ENCODE results near the gene SORCS1. TPM values are rescaled to one million over a fixed set of nuclear protein-coding genes. Genes with fewer than 3 reads are reported as not detected.

SORCS1 gene
- total RNA-seq, 1 donor from 2014 or later = 11.1 TPM

DNA sequence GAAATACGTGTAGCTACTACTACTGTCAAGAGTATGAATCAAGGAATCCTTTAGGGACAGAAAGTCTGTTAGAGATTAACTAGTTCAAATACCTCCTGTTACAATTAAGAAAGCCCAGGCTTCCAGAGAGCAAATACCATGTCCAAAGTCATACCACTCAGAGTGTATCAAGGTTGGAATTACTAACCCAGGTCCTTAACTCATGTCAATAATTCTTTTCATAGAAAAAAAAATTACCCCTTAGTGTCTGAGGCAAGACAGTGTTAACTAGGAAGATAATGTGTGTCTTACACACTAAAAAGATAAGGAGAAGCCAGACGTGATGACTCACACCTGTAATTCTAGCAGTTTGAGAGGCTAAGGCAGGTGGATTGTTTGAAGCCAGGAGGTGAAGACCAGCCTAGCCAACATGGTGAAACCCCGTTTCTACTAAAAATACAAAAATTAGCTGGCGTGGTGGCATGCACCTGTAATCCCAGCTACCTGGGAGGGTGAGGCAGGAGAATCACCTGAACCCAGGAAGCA is 423.4 kb downstream of the SORCS1 start:
- no peaks in the 10 kb centered on the region for H3K9me3 ChIP-seq (ENCODE audit: low read depth)
- H3K4me1 ChIP-seq = no peaks in the 10 kb centered on the region
- Mint-ChIP-seq H3K36me3 (no peaks in the 10 kb centered on the region), H3K4me3 (no peak overlapping the region), H3K4me1 (no peaks in the 10 kb centered on the region), H3K27me3 (ENCODE audit: insufficient read depth, low read depth) (no peaks in the 10 kb centered on the region), H3K27ac (no peak overlapping the region), H3K9me3 (no peaks in the 10 kb centered on the region)
- no peak for DNase-seq (ENCODE audit: low spot score)
- H2AFZ ChIP-seq (replicated peaks) = no peak overlapping the region
- no peaks in the 10 kb centered on the region for H3F3A ChIP-seq (ENCODE audit: low read depth)
- H3K79me2 ChIP-seq (ENCODE audit: low read depth) = no peaks in the 10 kb centered on the region
- no peaks in the 10 kb centered on the region for H3K27me3 ChIP-seq
- no peak overlapping the region for H3K9ac ChIP-seq
- no peak overlapping the region for H3K27ac ChIP-seq
- H4K20me1 ChIP-seq (ENCODE audit: low read depth) = no peaks in the 10 kb centered on the region
- H3K4me2 ChIP-seq = no peak overlapping the region
- H3K36me3 ChIP-seq = no peaks in the 10 kb centered on the region
- no peak overlapping the region for H3K4me3 ChIP-seq
- TF ChIP-seq, protein P1, sequence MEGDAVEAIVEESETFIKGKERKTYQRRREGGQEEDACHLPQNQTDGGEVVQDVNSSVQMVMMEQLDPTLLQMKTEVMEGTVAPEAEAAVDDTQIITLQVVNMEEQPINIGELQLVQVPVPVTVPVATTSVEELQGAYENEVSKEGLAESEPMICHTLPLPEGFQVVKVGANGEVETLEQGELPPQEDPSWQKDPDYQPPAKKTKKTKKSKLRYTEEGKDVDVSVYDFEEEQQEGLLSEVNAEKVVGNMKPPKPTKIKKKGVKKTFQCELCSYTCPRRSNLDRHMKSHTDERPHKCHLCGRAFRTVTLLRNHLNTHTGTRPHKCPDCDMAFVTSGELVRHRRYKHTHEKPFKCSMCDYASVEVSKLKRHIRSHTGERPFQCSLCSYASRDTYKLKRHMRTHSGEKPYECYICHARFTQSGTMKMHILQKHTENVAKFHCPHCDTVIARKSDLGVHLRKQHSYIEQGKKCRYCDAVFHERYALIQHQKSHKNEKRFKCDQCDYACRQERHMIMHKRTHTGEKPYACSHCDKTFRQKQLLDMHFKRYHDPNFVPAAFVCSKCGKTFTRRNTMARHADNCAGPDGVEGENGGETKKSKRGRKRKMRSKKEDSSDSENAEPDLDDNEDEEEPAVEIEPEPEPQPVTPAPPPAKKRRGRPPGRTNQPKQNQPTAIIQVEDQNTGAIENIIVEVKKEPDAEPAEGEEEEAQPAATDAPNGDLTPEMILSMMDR (IDR thresholded peaks at IDR 0.05) = no peak
- TF ChIP-seq EZH2 (IDR thresholded peaks at IDR 0.05) (no peak), EZH2phosphoT487 (IDR thresholded peaks at IDR 0.05) (no peak)

DNA sequence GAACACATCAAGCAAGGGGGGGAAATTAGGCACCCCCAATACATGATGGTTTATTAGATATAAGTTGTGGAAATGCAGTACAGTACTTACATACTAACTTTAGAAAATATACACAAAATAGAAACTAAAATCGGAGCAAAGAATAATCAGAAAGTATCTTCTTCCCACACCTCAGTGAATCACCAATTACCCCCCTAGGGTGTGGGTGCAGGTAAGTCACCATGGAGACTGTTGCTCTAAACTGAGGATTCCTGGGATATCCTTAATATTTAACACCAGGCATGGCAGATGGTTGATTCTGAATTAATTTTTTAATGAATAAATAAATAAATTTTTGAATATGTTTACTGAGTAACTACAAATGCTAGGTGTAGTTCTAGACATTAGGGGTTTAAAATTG is 424.4 kb downstream of the SORCS1 start:
- no peak overlapping the region for H3K4me2 ChIP-seq
- TF ChIP-seq, protein P1 (IDR thresholded peaks at IDR 0.05) = no peak
- TF ChIP-seq EZH2 (IDR thresholded peaks at IDR 0.05) (no peak), EZH2phosphoT487 (IDR thresholded peaks at IDR 0.05) (no peak)
- H3K9me3 ChIP-seq (ENCODE audit: low read depth) = no peaks in the 10 kb centered on the region
- no peak overlapping the region for H2AFZ ChIP-seq (replicated peaks)
- H3F3A ChIP-seq (ENCODE audit: low read depth) = no peaks in the 10 kb centered on the region
- Mint-ChIP-seq H3K9me3 (no peaks in the 10 kb centered on the region), H3K4me1 (no peaks in the 10 kb centered on the region), H3K27ac (no peak overlapping the region), H3K27me3 (ENCODE audit: insufficient read depth, low read depth) (no peaks in the 10 kb centered on the region), H3K36me3 (no peaks in the 10 kb centered on the region), H3K4me3 (no peak overlapping the region)
- no peaks in the 10 kb centered on the region for H3K27me3 ChIP-seq
- H3K9ac ChIP-seq = no peak overlapping the region
- no peak overlapping the region for H3K4me3 ChIP-seq
- no peaks in the 10 kb centered on the region for H4K20me1 ChIP-seq (ENCODE audit: low read depth)
- no peaks in the 10 kb centered on the region for H3K4me1 ChIP-seq
- no peaks in the 10 kb centered on the region for H3K79me2 ChIP-seq (ENCODE audit: low read depth)
- DNase-seq (ENCODE audit: low spot score) = no peak
- no peak overlapping the region for H3K27ac ChIP-seq
- no peaks in the 10 kb centered on the region for H3K36me3 ChIP-seq

DNA sequence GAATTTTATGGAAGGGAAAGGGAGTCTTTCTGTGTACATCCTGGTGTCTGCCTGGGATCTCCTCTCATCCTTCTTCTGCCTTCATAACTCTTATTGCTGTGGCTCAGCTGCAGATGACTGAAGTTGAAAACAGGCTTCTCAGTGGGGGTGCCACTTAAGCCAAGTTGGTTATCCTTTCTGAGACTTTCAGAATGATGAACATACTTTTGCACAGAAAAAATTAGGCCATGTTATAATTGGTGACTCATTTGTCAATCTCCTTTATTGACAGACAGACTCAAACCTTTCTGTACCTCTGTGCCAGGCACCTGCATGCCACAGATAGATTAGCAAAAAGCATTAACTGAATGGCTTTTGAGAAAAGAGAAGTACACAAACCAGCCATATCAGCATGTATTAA is 430.3 kb downstream of the SORCS1 start:
- Mint-ChIP-seq H3K4me3 (no peak overlapping the region), H3K27me3 (ENCODE audit: insufficient read depth, low read depth) (no peaks in the 10 kb centered on the region), H3K9me3 (no peaks in the 10 kb centered on the region), H3K36me3 (no peaks in the 10 kb centered on the region), H3K4me1 (no peaks in the 10 kb centered on the region), H3K27ac (no peak overlapping the region)
- Histone ChIP-seq H4K20me1 (ENCODE audit: low read depth) (no peaks in the 10 kb centered on the region), H3K27me3 (no peaks in the 10 kb centered on the region), H3K36me3 (no peaks in the 10 kb centered on the region), H3K4me1 (peaks cover 8% of the 10 kb centered on the region), H3K4me3 (no peak overlapping the region), H3K79me2 (ENCODE audit: low read depth) (no peaks in the 10 kb centered on the region), H3K9ac (no peak overlapping the region), H3K27ac (no peak overlapping the region), H3F3A (ENCODE audit: low read depth) (no peaks in the 10 kb centered on the region), H2AFZ (replicated peaks) (no peak overlapping the region), H3K4me2 (no peak overlapping the region), H3K9me3 (ENCODE audit: low read depth) (no peaks in the 10 kb centered on the region)
- TF ChIP-seq, protein P1 (IDR thresholded peaks at IDR 0.05) = no peak
- TF ChIP-seq EZH2phosphoT487 (IDR thresholded peaks at IDR 0.05) (no peak), EZH2 (IDR thresholded peaks at IDR 0.05) (no peak)
- no peak for DNase-seq (ENCODE audit: low spot score)

Data from neural progenitor cell (in vitro differentiated cells).